Bone marrow (tissue), 2 donors: ENCODE results near the gene CCDC192.
"Not testable (repeated sequence)": the region's sequence is repeated elsewhere in the genome, so short reads cannot be mapped to it uniquely, and the experiment has no call there.

Experiments
- DNase-seq, 2 donors: peaks; one replicate each; lab custom pipeline; 2025; lab: John Stamatoyannopoulos, UW

CCDC192 gene

DNA sequence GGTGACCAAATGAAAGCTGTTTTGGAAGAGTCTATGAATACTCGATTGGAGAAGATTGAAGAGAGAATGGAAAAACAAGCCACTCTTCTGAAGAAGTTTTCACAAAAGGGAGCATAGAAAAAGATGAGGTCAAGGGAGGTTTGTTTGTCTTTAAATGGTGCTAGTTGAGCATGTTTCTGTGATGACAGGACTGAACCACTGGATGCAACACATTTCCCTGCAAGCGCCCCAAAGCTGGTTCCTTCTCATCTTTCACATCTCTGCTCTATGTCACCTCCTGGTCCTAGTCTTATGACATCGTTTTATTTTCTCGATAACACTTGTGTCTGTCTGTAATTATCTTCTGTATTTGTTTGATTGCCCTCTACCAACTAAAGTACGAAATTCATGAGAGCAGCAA is 3.8 kb upstream of the CCDC192 start:
- no peak for DNase-seq

DNA sequence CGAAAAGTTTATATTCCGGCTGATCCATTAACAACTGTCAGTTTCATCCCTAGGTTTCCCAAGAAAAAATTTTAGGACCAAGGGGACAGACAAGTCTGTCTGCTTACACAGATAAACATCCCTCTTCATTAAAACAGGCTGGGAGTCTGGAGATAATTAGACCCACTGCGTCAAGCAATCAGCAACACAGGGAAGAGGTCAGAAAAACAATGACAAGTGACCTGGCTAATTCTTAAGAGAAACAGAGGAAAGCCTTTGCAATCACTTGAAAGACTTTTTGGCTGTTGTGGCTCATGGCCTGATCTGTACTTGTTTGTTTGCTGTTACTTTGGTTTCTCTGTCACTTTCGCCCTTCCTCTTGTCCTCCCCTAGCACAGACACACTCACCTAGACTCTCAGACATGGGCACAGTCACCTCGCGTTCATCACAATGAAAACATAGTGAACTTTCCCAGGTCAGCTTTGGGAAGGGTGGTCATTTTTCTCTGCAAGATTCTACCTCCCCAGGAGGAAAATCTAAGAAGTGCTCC is 2.9 kb upstream of the CCDC192 start:
- DNase-seq, result no peak

DNA sequence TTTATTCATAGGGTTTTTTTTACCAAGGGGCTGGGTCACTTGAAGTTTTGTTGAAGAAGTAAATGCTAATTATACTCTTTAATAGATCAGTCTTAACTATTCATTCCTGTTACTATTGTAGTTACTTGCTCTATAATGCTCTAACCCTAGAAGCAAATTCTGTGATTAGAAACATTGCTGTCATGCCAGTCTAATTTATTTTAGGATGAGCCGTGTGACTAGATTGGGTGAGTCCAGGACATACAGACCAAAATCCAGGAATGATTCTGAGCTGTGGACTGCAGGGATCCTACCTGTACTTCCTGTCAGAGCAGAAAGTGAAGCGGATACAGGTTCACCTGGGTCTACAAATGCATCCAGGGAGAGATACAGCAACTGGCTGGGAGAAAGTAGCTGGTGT is 757 bp upstream of the CCDC192 start:
- no peak for DNase-seq

DNA sequence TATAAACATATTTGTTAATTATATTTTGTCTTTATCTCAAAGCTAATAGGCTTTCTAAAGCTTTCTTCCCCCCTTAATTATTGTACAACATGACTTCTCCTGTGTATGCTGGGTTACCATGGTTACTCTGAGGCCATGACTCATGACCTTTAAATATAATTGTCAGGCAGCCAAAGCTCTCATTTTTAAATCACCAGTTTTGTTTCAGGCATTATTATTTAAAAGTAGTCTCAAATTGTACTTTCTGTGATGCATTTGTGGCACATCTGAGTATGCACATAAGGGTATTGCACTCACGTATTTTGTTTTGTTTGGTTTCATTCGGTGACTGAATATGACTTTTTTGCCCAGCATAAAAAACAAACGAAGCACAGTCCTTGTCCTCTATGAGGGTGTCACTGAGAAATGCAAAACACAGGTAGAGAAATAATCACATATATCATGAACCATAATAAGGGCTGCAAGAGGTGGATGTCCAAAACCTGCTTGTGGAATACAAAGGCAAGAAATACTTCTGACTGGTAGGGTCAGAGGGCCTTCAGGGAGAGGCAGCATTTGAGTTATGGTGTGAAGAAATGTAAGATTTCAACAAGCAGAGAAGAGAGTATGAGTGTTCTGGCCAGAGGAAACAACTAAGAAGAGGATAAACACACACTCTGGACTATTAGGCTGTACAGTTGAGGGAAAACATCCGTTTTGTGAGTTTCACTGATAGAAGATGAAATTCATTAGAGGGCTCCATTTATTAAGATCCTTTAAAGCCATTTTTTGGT is 2.1 kb downstream of the CCDC192 start:
- DNase-seq, result peak in 1 of 2 donors; percentile 77

DNA sequence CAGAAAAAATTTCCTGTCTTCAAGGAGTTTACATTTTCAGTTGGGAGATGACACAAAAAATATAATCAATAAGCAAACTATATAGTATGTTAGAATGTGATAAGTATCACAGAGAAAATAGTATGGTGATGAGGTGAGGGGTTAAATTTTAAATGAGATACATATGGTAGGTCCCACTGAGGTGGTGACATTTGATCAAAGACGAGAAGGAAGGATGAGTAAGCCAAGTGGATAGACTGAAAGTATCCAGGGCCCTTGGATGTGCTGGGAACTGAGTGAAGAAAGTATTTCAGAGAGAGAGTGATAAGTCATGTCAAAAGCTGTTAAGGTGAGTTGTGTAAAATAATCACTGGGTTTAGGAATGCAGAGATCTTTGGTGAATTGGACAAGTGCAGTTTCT is 3.5 kb downstream of the CCDC192 start:
- DNase-seq, result no peak

DNA sequence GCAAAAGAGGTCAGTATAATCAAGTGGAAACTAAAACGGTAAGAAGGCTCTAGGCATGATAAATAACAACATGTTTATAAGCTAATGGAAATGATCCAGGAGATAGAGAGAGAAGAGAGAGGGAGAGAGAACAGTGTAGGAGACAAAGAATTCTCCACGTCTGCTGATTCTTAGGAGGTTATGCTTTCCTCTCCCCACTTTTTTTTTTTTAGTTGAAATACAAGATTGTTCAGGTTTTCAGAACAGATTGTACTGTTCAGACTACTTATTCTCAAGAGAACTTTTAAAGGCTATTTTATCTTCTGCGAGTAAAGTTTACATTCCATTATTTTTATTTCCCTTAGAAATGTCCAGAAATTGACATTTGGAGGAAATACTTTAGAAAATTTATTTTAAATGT is 4.0 kb downstream of the CCDC192 start:
- no peak for DNase-seq

DNA sequence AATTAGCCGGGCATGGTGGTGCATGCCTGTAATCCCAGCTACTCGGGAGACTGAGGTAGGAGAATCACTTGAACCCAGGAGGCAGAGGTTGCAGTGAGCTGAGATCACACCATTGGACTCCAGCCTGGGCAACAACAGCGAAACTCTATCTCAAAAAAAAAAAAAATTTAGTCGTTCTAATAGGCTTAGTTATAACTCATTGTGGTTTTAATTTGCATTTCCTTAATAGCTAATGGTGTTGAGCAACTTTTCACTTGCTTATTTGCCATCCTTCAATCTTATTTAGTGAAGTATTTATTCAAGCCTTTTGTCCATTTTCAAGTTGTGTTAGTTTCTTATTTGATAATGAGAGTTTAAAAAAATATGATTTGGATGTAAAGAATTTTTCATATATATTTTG is 9.9 kb downstream of the CCDC192 start:
- not testable (repeated sequence) for DNase-seq

DNA sequence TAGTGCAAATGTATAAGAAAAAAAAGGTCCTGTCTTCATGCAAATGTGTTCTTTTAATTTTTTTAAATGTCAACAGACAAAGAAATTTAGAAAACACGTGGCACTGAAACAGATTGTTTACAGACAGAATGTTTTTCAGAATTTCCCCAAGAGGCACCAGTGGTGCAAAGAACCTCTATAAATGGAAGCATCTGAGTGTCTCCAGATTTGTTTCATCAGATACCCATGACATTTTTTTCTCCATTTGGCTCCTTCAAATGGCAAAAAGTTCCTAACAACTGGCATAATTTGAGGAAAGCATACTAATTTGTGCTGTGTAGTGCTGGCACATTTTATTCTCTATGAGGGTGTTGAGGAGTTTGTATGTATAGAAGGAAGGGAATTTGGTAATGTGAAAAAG is 15.0 kb downstream of the CCDC192 start:
- no peak for DNase-seq

DNA sequence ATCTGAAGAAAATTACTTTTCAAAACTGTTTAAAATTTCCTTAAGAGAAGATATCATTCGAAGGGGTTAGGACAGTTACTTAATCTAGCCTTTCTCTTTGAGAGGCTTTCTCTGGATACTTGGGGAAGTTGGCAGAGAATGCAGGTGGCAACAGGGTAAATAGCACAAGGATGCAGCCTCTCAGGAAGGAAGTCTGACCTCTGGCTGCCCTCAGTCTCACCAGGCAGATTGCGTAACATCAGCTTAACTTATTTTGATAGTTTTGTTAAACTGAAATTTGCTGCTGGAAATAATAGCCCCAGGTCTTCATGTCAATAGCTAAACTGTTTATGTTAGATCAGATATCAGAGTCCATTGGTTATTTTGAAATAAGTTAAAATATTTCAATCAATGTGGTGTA is 20.4 kb downstream of the CCDC192 start:
- DNase-seq, result peak in 1 of 2 donors; percentile 86

DNA sequence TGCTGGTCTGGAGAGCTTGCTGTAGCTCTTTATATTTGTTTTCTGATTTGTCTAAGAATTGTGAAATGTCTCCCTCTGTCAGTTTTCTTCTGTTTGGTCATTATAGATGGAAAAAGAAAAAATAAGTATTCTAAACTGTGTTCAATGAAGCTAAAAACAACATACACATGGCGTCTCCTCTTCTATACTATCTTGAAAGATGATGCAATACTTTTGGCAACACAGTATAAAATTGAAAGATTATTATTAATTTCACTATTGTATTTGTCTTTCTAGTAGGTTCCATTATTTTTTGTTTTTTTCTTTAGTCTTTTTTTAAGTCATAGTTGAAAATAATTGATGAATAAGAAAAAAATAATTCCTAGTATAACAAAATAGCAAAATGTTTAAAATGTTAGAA is 22.5 kb downstream of the CCDC192 start:
- no peak for DNase-seq

DNA sequence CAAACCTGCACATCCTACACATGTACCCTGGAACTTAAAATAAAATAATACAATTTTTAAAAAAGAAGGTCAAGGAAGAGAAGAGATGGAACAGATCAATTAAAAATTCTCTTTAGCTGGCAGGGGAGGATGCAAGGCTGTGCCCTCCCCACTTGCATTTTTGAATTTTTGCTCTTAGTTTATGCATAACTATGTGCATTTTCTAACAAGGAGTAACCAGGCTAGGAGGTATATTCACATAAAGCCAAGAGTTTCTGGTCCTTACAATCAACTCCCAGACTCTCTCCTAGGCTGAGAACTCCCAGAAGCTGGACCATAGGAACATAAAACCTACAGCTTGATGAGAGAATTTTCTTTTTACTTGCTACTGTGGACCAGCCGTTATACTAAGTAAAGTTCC is 29.8 kb downstream of the CCDC192 start:
- DNase-seq, result no peak

DNA sequence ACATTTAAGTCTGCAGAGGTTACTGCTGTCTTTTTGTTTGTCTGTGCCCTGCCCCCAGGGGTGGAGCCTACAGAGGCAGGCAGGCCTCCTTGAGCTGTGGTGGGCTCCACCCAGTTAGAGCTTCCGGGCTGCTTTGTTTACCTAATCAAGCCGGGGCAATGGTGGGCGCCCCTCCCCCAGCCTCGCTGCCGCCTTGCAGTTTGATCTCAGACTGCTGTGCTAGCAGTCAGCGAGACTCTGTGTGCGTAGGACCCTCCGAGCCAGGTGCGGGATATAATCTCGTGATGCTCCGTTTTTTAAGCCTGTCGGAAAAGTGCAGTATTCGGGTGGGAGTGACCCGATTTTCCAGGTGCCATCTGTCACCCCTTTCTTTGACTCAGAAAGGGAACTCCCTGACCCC is 36.2 kb downstream of the CCDC192 start:
- not testable (repeated sequence) for DNase-seq

DNA sequence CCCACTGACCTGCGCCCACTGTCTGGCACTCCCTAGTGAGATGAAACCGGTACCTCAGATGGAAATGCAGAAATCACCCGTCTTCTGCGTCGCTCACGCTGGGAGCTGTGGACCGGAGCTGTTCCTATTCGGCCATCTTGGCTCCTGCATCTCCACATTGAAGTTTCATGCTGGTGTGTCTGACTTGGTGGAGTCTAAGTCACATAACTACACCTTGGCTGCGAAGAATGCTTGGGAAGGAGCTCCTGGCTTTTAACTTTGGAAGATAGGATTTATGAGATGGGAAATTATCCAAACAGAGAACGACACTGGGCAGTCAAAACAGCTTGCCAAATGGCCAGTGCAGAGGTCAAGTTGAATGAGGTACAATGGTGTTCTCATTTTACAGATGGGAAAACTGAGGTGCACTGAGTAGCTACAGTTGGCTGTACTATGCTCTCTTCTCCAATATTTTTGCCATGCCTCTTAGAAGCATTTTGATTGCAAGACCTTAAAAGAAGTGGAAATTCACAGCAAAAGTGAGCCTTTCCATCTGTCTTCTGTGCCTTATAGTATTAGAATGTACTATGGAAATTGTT is 36.7 kb downstream of the CCDC192 start:
- DNase-seq, result no peak

DNA sequence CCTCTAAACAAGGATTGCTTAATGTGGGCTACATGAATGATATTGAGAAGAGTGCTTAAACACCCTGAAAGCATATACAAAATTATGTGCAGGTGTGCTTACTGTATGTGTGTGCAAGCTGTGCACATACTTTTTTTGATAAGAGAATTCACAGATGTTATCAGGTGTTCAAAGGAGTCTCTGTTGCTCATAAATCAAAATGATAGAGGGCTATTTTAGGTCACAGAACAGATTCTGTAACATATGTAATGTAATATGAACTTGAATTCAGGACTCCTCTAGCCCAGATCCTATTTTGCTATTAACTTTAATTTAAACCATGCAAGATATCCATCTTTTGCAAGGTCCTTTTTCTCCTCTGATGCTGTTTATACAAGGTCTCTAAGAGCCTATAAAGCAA is 38.2 kb downstream of the CCDC192 start:
- no peak for DNase-seq

DNA sequence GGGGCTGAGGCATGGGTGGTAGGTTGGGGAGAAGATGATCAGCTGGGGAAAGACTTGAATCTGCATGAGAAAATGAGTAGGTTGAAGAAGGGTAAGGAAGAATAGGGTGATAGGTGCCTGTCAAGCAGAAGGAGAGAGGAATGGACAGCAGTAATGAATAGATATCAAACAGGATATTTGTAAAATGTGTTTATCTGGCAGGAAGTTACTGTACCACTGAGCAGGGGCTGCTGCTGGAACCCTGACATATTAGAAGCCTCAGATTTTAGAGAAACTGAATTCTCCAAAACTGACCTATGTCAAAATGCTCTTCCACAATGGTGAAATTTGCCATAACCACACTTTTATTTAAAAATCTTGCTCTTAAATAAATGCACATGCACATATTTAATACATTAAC is 41.0 kb downstream of the CCDC192 start:
- DNase-seq, result peak in 1 of 2 donors; percentile 7

DNA sequence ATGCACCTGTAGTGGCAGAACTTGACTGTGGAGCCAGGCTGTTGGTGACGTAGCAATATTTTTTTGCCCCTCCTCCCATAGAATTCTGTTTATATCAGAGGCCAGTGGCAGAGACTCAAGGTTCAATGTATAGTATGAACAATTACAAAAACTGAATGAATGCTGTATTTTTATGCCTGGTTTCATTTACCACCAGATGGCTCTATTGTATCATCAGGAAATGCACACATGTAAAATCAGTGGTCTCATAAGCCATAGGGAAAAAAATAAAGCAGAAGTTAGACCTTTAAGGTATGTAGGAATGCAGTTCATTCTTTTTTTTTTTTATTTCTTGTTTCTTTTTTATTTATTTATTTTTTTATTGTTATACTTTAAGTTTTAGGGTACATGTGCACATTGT is 43.6 kb downstream of the CCDC192 start:
- DNase-seq, result peak in 1 of 2 donors; percentile 48

DNA sequence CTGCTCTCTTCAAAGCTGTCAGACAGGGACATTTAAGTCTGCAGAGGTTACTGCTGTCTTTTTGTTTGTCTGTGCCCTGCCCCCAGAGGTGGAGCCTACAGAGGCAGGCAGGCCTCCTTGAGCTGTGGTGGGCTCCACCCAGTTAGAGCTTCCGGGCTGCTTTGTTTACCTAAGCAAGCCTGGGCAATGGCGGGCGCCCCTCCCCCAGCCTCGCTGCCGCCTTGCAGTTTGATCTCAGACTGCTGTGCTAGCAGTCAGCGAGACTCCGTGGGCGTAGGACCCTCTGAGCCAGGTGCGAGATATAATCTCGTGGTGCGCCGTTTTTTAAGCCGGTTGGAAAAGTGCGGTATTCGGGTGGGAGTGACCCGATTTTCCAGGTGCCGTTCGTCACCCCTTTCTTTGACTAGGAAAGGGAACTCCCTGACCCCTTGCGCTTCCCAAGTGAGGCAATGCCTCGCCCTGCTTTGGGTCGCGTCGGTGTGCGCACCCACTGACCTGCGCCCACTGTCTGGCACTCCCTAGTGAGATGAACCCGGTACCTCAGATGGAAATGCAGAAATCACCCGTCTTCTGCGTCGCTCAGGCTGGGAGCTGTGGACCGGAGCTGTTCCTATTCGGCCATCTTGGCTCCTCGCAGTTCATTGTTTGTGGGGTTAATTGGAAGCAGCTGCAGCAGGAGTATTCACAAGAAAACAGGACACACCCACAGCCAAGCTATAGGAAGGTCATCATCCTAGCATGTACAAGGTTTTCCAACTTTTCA is 49.5 kb downstream of the CCDC192 start:
- DNase-seq, result not testable (repeated sequence)

DNA sequence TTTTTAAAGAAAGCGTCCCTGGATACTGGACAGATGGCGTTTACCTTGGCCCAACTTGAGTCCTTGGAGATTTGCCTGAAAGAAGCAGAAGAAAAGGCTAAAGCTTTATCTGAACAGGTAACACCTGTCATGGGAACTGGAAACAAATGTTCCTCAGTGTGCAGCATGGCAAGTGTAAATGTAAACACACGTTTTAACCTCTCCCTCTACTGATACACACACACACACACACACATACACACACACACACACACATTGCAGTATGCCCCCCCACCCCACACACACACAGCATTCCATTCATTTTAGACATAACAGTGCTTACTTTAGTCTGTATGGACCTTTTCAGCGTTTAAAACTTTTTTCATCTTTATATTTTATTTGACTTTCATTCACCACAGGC is 51.1 kb downstream of the CCDC192 start:
- DNase-seq, result no peak

DNA sequence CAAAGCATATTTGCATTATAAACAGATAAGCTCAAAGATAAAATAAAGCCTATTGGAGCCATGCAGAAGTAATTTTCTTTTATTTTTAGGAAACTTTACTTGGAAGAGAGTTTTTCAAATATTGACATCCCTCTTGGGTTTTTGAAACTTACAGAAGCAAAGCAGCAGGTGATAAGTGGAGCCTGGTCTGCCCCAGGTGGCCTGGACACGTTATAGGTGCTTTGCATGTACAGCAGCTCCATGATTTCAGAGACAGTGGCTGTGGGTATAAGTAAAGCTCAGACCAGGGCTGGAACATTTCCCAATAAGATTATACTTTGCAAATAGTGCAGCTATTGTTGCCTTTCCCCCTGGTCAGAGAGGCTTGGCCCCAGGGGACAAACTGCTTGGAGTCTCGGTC is 51.5 kb downstream of the CCDC192 start:
- DNase-seq, result no peak

DNA sequence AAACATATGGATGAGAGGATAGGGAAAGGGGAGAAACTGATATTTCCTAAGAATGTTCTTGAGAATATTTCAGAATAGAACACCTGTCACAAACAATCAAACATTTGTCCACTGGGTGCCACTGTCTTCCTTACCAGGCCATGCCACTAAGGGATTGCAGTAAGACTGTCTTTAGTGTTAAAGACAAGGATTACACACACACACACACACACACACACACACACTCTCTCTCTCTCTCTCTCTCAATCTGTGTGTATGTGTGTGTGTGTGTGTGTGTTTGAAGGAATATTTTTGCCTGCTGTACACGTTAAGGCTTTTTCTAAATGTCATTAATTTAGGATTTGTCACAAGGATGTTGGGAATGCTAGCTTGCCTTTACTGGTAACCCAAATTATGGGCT is 54.4 kb downstream of the CCDC192 start:
- DNase-seq, result no peak

DNA sequence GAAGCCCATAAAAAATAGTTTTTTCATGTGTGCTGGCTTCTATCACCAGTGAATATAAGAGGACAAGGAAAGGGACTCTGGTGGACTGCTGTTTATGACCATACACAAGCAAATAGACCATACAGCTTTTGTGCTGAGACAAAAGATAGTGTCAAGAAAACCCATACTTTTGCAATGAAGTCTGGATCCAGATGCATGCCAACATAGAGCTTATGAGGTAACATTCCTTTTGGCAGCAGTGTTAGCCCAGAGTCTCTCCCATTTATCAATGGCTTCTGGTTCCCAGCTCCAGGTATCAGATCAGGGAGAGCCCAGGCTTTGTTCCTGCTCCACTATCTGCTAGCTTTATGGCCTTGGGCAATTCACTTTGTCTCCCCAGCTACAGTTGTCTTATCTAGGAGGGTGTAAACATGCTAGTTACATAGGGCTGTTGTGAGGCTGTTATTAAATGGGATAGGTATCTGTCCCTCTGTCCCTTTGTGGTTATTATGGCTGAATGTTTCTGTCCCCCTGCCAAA is 55.6 kb downstream of the CCDC192 start:
- no peak for DNase-seq

DNA sequence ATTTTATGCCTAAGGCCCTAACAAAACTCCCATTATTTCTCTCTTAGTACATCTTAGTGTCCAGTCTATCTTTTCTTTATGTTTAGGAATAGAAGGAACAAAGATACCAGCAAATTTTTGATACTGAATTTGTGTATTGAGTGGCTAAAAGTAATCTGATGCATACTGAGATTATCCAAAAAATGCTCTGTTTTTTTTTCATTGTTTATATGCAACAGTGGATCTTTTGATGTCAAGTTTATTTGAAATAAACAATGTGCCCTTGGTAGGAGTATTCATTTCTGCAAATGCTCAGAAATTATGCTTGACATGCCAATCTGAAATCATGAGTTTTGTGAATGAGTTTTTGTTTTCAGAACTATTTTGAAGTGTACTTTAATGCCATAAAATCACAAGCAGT is 58.7 kb downstream of the CCDC192 start:
- no peak for DNase-seq

DNA sequence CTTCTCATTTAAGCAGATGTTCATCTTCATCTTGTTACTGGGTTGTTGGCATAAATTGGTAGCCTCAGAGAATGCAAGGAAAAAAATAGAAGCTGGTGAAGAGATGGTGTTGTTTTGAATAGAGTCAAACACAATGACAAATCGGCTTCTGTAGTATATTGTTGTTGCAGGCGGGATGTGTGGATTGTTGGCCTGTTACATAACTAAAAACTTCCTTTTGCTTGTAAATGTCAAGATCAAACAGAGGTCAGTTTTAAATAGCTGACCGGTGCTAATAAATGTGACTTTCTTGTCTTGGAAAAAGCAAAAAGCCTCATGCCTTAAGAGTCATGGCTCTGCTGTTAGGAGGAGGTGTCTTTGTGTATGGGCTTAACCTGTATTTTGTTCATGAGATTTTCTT is 59.2 kb downstream of the CCDC192 start:
- no peak for DNase-seq
